Ishikawa (cell line): Measurements from ENCODE around the gene THAP4.

Experiments
- CEBPB ChIP-seq: IDR thresholded peaks from 2 replicates; pipeline ENCODE4 v1.6.1; 2012
- CREB1 ChIP-seq: IDR thresholded peaks from 2 replicates; pipeline ENCODE4 v1.6.1; 2012; ENCODE audit warnings: low read depth
- EGR1 ChIP-seq: IDR thresholded peaks from 2 replicates; pipeline ENCODE4 v1.6.1; 2012
- EP300 ChIP-seq: IDR thresholded peaks from 2 replicates; pipeline ENCODE4 v1.6.1; 2012; ENCODE audit warnings: borderline replicate concordance
- FOXM1 ChIP-seq: IDR thresholded peaks from 2 replicates; pipeline ENCODE4 v1.6.1; 2012; ENCODE audit warnings: low read depth, borderline replicate concordance
- MAX ChIP-seq: IDR thresholded peaks from 2 replicates; pipeline ENCODE4 v1.6.1; 2012
- NFIC ChIP-seq: IDR thresholded peaks from 2 replicates; pipeline ENCODE4 v1.6.1; 2012
- RAD21 ChIP-seq: IDR thresholded peaks from 2 replicates; pipeline ENCODE4 v1.6.1; 2012; ENCODE audit warnings: low read depth
- REST ChIP-seq: IDR thresholded peaks from 2 replicates; pipeline ENCODE4 v1.6.1; 2012; ENCODE audit warnings: low read depth, mild to moderate bottlenecking
- TAF1 ChIP-seq: IDR thresholded peaks from 2 replicates; pipeline ENCODE4 v1.6.1; 2012; ENCODE audit warnings: low read depth, mild to moderate bottlenecking
- TCF12 ChIP-seq: IDR thresholded peaks from 2 replicates; pipeline ENCODE4 v1.6.1; 2012; ENCODE audit warnings: low read depth
- TEAD4 ChIP-seq: IDR thresholded peaks from 2 replicates; pipeline ENCODE4 v1.6.1; 2012
- USF1 ChIP-seq: IDR thresholded peaks from 2 replicates; pipeline ENCODE4 v1.6.1; 2012
- YY1 ChIP-seq: IDR thresholded peaks from 2 replicates; pipeline ENCODE4 v1.6.1; 2012; ENCODE audit warnings: low read depth
- ZBTB7A ChIP-seq: IDR thresholded peaks from 2 replicates; pipeline ENCODE4 v1.6.1; 2012; ENCODE audit warnings: low read depth

THAP4 gene

GRCh38 chr2:241671457-241672240 lies 34.7 kb upstream of the THAP4 start:
- TF ChIP-seq ZBTB7A (no peak), EGR1 (no peak), RAD21 (no peak), EP300 (no peak), TAF1 (no peak), NFIC (no peak), TCF12 (no peak), YY1 (no peak), REST (no peak), CEBPB (no peak), MAX (no peak), TEAD4 (no peak), USF1 (no peak), CREB1 (no peak), FOXM1 (no peak)

DNA sequence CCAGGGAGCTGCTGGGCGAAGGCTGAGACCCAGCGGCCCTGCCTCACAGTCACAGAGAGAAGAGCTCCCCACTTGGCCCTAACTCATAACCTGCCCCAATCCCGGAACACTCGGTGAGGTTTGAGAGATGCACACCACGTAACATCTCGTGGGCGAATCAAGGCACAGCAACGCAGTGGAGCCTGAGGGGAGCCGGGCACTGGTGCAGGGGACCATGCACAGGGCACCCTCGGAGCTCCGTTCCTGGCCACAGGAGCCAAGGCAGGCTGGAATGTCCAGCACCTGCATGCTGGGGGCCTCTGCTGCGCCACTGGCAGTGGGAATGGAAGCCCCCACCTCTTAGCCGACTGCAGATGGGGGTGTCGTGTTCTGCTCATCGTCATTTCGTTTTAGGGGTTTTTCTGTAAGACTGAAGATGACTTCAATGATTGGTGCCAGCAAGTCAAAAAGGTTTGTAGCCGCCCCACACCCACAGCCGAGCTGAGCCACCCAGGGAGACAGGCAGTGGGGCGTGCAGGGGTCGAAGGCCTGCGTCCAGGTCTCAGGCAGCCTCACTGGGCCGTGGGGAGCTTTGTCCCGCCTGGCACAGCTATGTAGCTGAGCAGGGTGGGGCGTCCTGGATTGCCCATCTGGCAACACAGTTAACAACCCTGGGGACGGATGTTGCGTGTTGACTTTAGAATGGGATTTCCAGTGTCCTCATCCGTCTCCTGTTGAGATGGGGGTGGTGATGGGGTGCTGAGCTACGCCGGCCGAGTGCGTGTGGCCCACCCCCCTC lies 33.6 kb upstream of the THAP4 start:
- TF ChIP-seq EGR1 (no peak), YY1 (no peak), CEBPB (no peak), REST (no peak), FOXM1 (no peak), ZBTB7A (no peak), MAX (no peak), USF1 (no peak), TCF12 (no peak), NFIC (no peak), TAF1 (no peak), TEAD4 (no peak), EP300 (no peak), CREB1 (no peak), RAD21 (no peak)

GRCh38 chr2:241668839-241669238 lies 31.9 kb upstream of the THAP4 start:
- TF ChIP-seq USF1, result no peak
- TF ChIP-seq TCF12, result no peak
- no peak for TF ChIP-seq ZBTB7A
- TF ChIP-seq RAD21, result no peak
- no peak for TF ChIP-seq YY1
- TF ChIP-seq EP300, result no peak

GRCh38 chr2:241668354-241668753 lies 31.4 kb upstream of the THAP4 start:
- TF ChIP-seq EP300 (no peak), CEBPB (no peak), TEAD4 (no peak), ZBTB7A (no peak), REST (no peak), NFIC (no peak), FOXM1 (no peak), RAD21 (no peak), USF1 (no peak), MAX (no peak), CREB1 (no peak), TCF12 (no peak), EGR1 (no peak), YY1 (no peak), TAF1 (no peak)
